Omental fat pad (tissue), 4 donors: Measurements from ENCODE around the gene HSD11B2. TPM values are rescaled to one million over a fixed set of nuclear protein-coding genes. Genes with fewer than 3 reads are reported as not detected.

Experiments used
- small RNA-seq: library from RNA; depleted of rRNA; stranded (forward); fragments of <200 nt; gene quantifications from one replicate; pipeline ENCODE3, GENCODE V24; 2016
- total RNA-seq, 4 donors: library from RNA; depleted of rRNA; stranded (reverse); fragments of >200 nt; gene quantifications; one replicate each; pipeline ENCODE4 v1.1.0, GENCODE V29; 2016

HSD11B2 gene
- total RNA-seq, 4 donors from 2014 or later = 1.7 to 2.7 (median 2.0) TPM; not detected in 1

Small RNA genes lying within 50 kb of the gene (small RNA-seq; reads per million reads assigned to genes)
- not detected for gene RNU1-123P

Other genes with a start within 250 kb of the HSD11B2 start
- 10 to 100 TPM; 12.6 to 53.4 (median 17.2) TPM for gene MATCAP1, start 247.2 kb upstream of the HSD11B2 start, total RNA-seq
- 10 to 100 TPM in 1 of 4 donors, 1 to 10 TPM in 3; 2.3 to 28.8 (median 3.4) TPM for gene EXOC3L1, start 241.0 kb upstream of the HSD11B2 start, total RNA-seq
- 100 to 1,000 TPM in 2 of 4 donors, 10 to 100 TPM in 2; 84.9 to 156 (median 107) TPM for gene E2F4, start 239.0 kb upstream of the HSD11B2 start, total RNA-seq
- gene ELMO3, start 232.0 kb upstream of the HSD11B2 start, total RNA-seq = 1 to 10 TPM; 1.9 to 4.2 (median 3.1) TPM
- gene TMEM208, start 204.0 kb upstream of the HSD11B2 start, total RNA-seq = 10 to 100 TPM; 33.0 to 45.4 (median 40.8) TPM
- gene FHOD1, start 183.6 kb upstream of the HSD11B2 start, total RNA-seq = 10 to 100 TPM; 15.1 to 53.3 (median 32.5) TPM
- 1 to 10 TPM in 1 of 4 donors, under 1 TPM in 3; 0.37 to 1.2 (median 0.72) TPM for gene SLC9A5, start 182.1 kb upstream of the HSD11B2 start, total RNA-seq
- 10 to 100 TPM in 3 of 4 donors, 1 to 10 TPM in 1; 5.8 to 19.9 (median 12.4) TPM for gene PLEKHG4, start 151.6 kb upstream of the HSD11B2 start, total RNA-seq
- gene KCTD19, start 104.4 kb upstream of the HSD11B2 start, total RNA-seq = under 1 TPM in 2 of 4 donors, not detected in 2; 0.24 to 0.93 TPM
- 1 to 10 TPM in 2 of 4 donors, under 1 TPM in 1, not detected in 1; 0.84 to 2.8 (median 1.0) TPM for gene LRRC36, start 104.3 kb upstream of the HSD11B2 start, total RNA-seq
- 10 to 100 TPM in 2 of 4 donors, 1 to 10 TPM in 2; 1.0 to 24.9 (median 8.9) TPM for gene TPPP3, start 37.6 kb upstream of the HSD11B2 start, total RNA-seq
- 10 to 100 TPM in 2 of 4 donors, 1 to 10 TPM in 2; 8.0 to 14.2 (median 11.4) TPM for gene ZDHHC1, start 14.6 kb upstream of the HSD11B2 start, total RNA-seq
- gene ATP6V0D1, start 50.0 kb downstream of the HSD11B2 start, total RNA-seq = 100 to 1,000 TPM in 3 of 4 donors, 10 to 100 TPM in 1; 67.8 to 154 (median 124) TPM
- gene AGRP, start 52.4 kb downstream of the HSD11B2 start, total RNA-seq = not detected
- 10 to 100 TPM; 27.4 to 91.1 (median 64.8) TPM for gene RIPOR1, start 97.7 kb downstream of the HSD11B2 start, total RNA-seq
- 10 to 100 TPM; 24.2 to 42.9 (median 28.2) TPM for gene CTCF, start 131.4 kb downstream of the HSD11B2 start, total RNA-seq
- gene CARMIL2, start 214.0 kb downstream of the HSD11B2 start, total RNA-seq = 1 to 10 TPM in 3 of 4 donors, under 1 TPM in 1; 0.93 to 7.6 (median 2.4) TPM
- gene ACD, start 229.1 kb downstream of the HSD11B2 start, total RNA-seq = 10 to 100 TPM in 3 of 4 donors, 1 to 10 TPM in 1; 9.5 to 21.3 (median 18.4) TPM
- 10 to 100 TPM in 1 of 4 donors, 1 to 10 TPM in 3; 3.2 to 12.5 (median 4.6) TPM for gene PARD6A, start 229.8 kb downstream of the HSD11B2 start, total RNA-seq
- 10 to 100 TPM in 3 of 4 donors, 1 to 10 TPM in 1; 7.7 to 17.8 (median 13.7) TPM for gene ENKD1, start 235.6 kb downstream of the HSD11B2 start, total RNA-seq
- gene C16orf86, start 235.7 kb downstream of the HSD11B2 start, total RNA-seq = 1 to 10 TPM; 5.0 to 8.3 (median 7.6) TPM